Epidermal melanocyte (primary cell): ENCODE data around the gene PLXNA3.

Source experiments
- DNase-seq: peaks from one replicate; pipeline ENCODE4 v3.0.0; 2011; ENCODE audit warnings: low spot score; ENCODE audit not compliant: insufficient read length

Gene PLXNA3

DNA sequence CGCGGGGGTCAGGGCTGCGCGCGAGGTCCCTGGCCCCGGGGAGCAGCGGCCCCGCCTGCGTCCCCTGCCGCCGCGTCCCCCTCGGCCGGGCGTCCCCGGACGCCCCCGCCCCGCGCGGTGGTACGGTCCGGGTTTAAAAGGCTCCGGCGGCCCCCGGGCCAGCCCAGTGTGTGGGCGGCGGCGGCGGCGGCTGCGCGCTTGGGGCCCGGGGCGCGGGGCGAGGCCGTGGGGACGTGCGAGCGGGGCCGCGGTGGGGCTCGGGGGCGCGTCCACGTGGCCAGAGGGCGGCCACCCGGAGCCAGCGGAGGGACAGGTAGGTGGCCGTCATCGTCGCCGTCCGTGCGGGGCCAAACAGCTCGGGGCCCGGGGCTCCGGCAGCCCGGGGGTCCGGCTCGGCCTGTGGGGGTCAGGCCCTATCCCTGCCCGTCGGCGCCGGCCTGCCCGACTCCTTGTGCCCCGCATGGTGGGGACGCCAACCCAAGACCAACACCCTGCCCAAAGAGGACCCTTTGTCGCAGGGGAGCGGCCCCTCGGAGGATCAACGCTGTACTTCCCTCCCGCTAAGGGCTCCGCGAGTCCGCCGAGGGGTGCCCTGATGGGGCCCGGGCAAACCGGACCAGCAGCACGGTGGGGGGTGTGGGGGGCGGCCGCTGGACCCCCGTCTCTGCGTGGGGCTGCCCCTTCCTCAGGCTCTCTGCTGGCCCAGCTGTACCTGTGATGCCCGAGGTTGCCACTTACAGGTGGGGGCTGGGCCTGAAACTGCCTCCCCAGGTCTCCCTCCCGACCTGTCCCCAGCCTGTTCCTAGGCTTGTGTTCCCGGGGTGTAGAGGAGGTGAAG lies at the start of gene PLXNA3:
Gene PLXNA3, plus strand, starts transcription at position 166 of the 838 bp plus-strand sequence. CDS start 1,903 bp downstream, outside the sequence.
- DNase-seq = peak; percentile 46

DNA sequence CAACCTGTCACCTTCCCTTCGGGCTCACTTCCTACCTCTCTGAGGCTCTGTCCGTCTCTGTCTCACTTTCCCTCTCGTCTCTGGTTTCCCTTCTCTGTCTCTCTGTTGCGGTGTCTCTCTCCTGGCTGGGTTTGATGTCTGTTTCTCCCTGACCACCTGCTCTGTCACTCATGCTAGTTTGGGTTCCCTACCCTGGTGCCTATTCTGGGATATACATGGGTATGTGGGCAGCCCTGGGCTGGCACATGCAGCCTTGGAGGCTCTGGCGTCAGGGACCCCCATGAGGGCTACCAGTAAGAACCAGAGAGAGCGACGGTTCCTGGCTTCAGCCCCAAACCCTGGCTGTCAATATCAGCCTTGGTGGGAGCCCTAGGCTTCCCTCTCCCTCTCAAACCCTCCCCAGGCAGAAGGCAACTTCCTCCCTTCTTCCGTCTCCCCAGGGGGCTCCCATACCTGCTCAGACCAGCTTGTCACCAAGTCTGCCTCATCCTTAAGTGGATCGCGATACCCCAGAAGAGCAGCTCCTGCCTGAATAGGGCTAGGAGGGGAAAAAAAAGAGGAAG lies 49.3 kb upstream of the PLXNA3 start:
- DNase-seq = no peak

DNA sequence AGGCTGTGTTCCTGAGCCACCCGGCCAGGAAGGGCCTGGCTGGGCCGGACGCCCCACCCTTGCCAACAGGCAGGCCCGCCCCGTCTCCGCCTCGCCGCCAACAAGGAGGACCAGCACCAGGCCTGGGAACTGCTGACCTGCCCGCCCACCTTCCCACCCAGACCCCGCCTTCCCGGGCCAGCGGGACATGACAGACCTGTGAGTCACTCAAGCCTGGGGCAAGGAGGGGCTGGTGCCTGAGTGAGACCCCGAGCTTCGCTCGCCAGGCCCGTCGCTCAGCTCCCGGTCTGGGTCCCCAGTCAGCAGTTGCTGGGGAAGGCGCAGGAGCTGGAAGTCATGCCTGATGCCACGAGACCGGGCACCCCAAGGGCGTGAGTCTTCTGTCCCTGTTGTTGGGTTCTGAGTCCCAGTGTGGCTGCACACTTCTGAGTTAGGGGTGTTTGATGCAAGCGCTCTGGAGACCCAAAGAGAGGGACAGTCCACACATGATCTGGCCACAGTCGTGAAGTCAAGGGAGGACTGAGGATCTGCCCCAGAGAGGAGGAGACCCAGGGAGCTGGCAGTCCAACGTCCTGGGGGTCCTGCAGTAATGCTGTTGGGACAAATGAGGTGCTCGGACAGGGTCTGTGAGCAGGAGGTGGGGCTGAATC lies 48.7 kb upstream of the PLXNA3 start, which contains the start of gene DNASE1L1:
Gene DNASE1L1, minus strand, starts transcription at position 33 of the 650 bp plus-strand sequence. CDS start 3,686 bp downstream, outside the sequence.
- peak; percentile 27 for DNase-seq

DNA sequence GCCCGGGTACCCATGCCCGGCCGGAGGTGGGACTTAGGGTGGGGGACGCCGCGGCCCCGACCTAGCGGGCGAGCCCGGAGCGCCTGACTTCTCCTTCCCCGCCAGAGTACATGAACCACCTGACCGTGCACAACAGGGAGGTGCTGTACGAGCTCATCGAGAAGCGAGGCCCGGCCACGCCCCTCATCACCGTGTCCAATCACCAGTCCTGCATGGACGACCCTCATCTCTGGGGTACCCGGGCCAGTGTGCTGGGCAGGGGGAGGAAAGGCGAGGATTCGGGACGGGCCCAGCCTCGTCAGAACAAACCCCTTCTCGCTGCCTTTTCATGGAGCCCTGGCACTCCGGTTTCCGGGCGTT lies 46.1 kb upstream of the PLXNA3 start:
- no peak for DNase-seq

DNA sequence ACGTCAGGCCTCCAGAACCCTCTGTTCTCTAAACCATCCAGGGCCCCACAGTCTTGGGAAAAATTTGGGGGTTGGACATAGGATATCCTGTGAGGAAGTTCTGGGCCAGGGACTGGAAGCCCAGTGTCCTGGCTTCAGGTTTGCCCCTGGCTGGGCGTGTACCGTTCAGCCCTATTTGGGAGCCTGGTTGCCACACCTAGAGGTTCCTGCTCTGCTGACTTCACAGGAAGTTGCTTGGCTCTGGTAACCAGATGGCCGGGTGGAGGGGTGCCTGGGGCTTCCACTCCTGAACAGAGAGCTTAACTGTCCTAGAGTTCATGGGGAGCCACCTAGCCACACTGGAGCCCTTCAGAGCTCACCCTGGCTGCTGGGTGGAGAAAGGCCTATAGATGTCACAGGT lies 45.6 kb upstream of the PLXNA3 start:
- no peak for DNase-seq

DNA sequence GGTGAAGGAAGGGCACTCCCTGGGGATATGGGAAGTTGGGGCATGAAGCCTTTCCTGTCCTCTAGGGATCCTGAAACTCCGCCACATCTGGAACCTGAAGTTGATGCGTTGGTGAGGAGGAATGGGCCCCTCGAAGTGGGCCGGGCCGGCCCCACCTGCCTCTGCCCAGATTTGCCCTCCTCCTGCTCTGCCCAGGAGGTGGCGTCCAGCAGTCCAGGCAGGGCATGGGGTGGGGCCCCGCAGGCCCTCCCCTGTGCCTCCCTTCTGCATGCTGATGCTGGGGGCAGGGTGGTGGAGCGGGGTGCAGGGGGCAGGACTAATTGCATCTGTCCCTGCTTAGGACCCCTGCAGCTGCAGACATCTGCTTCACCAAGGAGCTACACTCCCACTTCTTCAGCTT lies 44.9 kb upstream of the PLXNA3 start:
- DNase-seq = no peak

DNA sequence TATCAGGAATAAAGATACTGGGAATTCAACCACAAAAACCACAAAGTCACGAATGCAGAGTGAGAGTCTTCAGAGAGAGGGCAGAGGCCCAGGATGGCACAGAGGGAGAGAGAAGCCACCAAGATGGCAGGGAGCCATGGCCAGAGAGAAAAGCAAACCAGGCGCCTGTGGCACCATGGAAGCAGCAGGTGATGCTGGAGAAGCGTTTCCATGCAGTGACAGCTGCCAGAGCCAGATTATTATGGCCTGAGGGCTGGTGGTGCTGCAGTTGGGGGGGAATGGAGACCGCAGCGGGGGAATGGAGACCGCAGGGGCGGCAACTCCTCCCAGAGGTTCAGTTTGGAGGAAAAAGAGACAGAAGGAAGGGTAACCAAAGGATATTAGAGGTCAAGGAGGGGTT lies 40.9 kb upstream of the PLXNA3 start:
- DNase-seq = no peak

DNA sequence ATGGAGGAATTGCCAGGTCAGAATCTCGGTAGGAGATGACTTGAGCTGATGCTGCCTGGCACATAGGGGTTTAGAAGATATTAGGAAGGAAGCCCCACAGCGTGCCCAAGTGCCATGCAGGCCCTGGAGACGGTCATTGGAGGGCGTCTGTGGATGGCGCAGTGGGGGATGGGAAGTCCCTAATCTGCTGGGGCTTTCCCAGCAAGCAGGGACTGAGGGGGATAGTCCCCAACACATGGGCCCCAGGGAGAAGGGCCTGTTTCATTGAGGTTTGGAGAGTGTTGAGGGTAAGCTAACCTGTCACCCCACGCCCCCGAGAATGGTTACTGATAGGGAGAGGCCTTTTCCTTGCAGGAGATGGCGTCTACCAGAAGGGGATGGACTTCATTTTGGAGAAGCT lies 38.9 kb upstream of the PLXNA3 start:
- DNase-seq = no peak

DNA sequence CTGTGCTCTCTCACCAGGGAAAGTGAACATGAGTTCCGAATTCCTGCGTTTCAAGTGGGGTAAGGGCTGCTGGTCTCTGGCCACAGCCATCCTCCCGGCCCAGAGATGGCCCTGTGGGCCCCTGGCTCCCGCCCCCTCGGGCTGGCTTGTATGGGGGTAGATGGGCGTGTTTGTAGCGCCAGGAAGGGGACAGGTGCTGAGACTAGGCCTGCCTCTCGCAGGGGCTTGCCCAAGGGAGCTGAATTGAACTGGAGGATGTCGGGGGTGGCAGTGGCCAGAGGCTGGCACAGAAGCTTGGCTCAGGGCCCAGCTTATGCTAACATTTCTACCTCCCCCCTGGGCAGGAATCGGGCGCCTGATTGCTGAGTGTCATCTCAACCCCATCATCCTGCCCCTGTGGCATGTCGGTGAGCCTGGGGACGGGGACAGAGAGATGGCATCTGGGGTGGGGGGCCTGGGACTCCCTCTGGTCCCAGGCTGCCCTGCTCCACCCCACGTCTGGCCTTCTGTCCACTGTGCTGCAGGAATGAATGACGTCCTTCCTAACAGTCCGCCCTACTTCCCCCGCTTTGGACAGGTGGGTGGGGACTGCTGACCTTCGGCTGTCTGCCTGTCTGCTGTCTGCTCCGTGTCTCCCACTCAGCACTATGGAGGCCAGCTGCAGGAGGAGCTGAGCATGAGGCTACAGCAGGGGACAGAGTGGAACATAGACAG lies 38.2 kb upstream of the PLXNA3 start:
- DNase-seq = no peak

DNA sequence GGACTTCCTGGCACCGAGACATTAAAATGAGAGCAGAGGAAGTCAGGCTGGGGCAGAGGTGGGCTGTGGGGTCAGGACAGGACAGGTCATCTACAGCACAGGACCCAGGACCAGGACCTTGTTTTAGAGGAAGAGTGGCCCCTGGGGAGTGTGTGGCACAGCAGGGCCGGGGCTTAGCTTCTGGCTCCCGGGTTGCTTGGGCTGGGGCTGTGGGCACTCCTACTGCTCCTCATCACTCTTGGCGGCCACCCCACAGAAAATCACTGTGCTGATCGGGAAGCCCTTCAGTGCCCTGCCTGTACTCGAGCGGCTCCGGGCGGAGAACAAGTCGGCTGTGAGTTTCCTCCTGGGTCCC lies 37.7 kb upstream of the PLXNA3 start:
- DNase-seq = no peak

DNA sequence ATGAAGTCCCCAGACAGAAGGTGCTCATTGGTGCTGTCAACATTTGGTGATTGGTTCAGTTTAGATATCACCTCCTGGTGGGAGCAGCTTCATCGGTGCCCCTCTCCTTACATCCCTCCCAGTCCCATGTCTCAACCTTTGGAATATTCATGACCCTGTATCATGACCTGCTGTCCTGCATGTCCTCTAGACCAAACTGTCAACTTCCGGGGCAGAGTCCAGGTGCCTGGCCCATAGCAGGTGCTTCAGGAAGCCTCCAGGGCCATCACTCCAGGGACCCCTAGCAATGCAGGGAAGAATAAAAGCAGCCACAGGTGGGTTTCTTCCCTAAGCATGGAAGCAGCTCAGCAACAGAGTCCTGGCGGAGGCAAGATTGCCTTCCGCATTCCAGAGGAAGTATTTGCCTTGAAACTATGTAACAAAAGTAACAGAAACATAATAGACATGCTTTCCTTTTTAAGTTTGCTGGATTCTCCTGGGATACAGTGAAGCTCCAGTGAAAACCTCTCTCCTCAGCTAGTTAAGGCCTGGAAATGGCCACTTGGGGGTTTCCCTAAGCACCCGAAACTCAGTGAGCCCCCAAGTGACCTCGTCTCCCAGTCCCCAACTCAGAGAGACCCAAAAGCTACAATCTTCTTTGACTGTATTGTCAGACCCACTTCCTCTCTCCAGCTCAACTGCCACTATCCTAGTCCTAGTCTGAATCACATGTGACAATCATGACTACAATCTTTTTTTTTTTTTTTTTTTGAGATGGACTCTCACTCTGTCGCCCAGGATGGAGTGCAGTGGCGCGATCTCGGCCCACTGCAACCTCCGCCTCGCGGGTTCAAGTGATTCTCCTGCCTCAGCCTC lies 30.9 kb upstream of the PLXNA3 start:
- DNase-seq = no peak

DNA sequence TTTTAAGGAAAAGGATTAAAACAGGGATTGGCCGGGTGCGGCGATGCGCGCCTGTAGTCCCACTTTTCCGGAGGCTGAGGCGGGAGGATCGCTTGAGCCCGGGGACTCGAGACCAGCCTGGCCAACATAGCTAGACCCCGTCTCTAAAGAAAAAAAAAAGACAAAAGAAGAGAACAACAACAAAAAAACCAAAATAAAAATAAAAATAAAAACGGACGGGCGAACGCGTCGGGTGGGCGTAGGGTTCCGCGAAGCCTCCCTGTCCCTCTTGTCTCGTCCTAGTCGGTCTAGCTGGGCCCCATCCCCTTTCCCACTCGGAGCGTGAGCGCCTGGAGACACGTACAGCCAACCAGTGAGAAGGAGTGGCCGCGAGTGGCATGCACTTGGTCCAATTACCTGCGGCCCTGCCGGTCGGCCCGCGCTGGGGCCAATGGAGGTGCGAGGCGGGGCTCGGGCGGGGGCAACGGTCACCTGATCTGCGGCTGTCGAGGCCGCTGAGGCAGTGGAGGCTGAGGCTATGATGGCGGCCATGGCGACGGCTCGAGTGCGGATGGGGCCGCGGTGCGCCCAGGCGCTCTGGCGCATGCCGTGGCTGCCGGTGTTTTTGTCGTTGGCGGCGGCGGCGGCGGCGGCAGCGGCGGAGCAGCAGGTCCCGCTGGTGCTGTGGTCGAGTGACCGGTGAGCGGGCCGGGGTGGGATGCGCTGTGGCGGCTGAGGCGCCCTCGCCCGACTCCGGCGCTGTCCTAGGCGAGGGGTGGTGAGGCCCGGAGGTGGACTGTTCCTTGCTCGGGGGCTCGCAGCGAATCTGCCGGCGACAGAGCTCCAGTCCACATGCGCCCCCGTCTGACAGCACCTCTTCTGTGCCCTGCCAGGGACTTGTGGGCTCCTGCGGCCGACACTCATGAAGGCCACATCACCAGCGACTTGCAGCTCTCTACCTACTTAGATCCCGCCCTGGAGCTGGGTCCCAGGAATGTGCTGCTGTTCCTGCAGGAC lies 29.6 kb upstream of the PLXNA3 start, which contains the start of gene ATP6AP1:
Gene ATP6AP1, plus strand, starts transcription at position 502 of the 996 bp plus-strand sequence. Its CDS starts 16 bp downstream, at position 518.
- peak; percentile 84 for DNase-seq

DNA sequence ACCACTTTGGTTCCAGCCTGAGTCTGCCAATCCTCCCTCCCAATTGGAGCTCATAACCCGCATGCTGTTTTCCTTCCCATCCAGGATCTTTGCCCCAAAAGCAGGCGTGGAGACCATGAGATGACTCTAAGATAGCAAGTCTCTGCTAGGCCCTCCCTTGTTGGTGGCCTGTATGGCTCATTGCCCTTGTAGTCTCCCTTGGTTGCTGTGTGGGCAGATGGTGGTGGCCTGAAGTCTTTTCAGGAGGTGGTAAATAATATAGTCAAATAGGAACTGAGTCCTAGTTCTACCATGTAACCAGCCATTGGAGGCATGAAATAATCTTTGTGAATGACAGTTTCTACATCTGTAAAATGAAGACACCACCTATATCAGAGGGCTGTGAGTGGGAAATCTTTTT lies 28.4 kb upstream of the PLXNA3 start:
- DNase-seq = no peak

DNA sequence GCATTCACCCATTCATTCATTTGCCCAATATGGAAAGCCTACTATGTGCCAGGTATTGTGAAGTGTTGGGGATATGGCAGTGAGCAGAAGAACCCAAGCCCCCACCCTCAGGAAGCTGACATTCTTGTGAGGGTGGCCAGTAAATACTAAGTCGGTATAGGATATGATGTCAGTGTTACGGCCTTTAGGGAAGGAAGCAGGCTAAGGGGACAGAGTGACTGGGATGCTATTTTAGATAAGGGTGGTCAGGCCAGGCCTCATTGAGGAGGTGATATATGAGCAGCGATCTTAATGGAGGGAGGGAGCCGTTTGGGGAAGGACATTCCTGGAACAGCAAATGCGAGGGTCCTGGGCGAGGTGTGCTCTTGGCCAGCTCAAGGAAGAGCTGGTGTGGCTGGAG lies 27.6 kb upstream of the PLXNA3 start:
- DNase-seq = no peak

DNA sequence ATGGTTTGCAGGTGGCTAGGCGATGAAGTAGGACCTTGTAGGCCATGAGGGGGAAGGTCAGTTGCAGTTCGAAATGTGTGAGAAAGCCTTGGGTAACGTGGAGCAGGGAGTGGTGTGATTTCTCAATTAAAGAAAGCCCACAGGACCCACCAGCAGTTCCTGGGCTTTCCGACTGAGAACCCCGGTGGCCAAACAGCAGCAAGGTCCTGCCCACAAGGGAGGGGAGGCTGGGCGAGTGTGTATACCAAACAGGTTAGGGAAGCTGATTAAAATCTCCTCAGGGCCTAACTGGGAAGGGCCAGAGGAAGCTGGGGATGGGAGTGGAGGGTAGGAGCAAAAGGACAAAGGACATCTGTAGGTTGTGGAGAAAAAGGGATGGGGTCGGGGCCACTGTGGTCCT lies 27.2 kb upstream of the PLXNA3 start:
- no peak for DNase-seq

DNA sequence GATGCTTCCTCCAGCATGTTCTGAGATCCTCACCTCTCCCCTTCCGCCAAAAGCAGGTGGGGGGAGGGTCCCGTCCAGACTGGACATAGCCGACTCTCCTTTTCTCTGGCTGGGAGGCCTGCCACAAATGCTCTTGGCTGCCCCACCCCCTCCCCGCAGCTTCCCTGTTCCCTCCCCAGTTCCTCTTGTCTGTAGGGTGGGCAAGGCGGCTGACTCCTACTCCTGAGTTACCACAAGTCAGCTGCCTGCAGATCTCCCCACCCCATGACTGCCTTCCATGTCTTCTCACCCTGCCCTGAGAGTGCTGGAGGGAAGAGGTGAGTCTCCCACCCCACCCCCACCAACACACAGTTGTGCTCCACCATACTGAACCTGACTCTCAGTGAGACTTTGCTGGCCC lies 26.7 kb upstream of the PLXNA3 start:
- no peak for DNase-seq

DNA sequence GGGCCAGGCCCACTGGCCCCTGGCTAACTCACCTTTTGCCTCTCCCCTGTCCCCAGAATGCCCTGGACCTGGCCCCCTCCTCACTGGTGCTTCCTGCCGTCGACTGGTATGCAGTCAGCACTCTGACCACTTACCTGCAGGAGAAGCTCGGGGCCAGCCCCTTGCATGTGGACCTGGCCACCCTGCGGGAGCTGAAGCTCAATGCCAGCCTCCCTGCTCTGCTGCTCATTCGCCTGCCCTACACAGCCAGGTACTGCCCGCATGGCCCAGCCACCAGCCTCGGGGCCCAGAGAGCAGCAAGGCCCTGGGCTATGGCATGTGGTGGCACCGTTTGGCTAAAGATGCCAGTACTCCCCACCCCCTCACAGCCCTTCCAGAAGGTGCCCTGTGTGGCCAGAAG lies 25.9 kb upstream of the PLXNA3 start:
- no peak for DNase-seq

DNA sequence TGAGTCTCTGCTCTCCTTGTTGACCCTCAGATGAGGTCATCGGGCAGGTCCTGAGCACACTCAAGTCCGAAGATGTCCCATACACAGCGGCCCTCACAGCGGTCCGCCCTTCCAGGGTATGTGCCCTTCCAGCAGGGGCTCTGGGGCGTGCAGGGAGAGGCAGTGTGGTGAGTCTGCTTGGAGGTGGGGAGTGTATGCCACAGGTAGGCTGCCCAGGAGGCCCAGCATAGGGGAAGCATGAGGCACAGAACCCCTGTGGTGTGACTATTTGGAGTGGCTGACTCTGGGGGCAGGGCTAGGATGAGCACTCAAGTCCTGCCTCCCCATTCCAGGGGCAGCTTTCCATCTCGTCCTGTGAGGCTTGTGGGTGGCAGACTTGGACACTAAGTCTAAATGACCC lies 24.5 kb upstream of the PLXNA3 start:
- no peak for DNase-seq

DNA sequence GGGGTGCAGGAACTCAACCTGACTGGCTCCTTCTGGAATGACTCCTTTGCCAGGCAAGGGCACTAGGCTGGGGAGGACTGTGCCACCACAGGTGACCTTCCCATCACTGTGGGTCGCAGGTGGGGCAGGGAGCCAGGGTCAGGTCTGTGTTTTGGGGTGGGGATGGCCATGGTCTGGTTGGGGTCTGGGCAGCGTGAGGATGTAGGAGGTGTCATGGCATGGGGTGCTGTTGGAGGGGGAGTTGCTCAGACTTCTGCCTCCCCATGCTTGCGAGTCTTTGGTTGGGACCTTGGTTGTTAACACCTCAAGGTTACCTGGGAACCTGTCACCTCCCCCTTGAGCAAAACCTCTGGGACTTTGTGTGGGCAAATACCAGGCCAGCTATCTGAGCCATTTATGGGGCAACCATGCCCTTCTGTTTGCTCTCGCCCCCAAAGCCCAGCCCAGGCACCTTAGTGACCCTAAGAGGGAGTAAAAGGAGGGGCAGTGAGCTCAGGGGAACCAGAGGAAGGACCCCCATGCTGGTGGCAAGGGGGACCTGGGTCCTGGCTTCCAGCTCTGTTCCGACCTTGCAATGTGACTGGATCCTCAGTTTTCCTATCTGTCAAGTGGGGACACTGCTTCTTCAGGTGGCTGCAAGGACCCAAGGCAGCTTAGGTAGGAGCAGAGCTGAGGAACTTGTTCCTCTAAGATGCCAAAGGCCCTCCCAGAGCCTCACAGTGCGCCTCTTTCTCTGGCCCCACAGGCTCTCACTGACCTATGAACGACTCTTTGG lies 23.5 kb upstream of the PLXNA3 start:
- DNase-seq = no peak
